NCI-H226 (cell line): ENCODE data around the gene EGFL7.
"Not testable (repeated sequence)": the region's sequence is repeated elsewhere in the genome, so short reads cannot be mapped to it uniquely, and the experiment has no call there.

ENCODE experiments used
- DNase-seq: peaks from one replicate; pipeline ENCODE4 v3.0.0-alpha.2; 2015

EGFL7 gene

GRCh38 chr9:136705564-136705963 is 42.8 kb downstream of the EGFL7 start:
- no peak for DNase-seq

GRCh38 chr9:136707011-136707410 is 44.3 kb downstream of the EGFL7 start:
- DNase-seq = no peak

DNA sequence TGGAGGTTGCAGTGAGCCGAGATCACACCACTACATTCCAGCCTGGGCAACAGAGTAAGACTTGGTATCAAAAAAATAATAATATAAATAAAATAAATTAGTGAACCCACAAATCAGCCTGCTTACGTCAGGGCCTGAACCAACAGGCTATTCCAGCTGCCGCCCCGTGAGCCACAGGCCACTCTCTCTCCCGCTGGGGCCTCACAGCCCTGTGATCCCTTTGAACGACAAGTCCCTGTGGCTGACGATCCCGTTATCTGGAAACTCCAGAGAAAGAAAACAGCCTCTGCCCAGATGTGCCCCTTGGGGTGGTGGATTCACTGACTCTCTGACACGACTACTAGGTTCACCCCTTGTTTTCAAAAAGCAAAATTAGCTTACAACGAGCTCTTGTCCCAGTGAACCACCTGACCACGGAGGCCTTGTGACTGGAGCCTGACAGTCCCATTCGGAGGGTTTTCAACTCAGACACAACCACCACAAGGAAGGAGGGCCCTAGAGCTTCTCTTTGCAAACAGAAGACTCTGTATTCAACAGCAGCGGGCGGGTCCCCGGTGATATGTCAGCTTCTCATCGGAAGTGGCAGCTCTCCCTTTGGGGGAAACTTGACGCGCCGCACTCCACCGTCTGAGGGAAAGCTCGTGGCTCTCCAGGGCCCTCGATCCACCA is 45.3 kb downstream of the EGFL7 start:
- no peak for DNase-seq

DNA sequence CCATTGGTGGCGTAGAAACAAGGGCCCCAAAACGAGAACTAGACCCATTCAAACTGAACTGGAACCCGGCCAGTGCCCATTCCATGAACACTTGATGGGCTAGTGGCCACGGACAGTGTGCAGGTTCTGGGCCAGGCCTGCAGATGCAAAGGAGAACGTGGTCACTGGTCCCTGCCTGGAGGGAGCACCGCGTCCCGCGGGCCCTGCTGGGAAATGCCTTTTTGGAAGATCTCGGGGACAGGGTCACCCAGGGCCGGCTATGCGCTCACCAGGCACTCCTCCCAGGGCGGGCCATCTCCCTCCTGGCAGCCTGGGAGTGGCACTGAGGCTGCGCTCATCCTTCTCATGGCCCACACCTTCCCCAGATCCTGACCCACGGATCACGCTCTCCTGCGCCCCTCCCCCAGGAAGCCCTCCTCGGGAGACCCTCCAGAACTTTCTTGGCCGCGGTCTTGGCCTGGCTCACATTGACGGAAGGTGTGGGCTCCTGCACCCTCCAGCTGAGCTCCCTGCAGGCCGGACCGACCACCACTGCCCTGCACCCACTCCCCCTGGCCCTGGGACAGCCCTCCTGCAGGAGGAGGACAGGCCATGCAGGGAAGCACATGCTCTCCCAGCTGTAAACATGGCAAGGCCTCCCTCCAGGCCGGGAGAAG is 46.9 kb downstream of the EGFL7 start:
- no peak for DNase-seq

DNA sequence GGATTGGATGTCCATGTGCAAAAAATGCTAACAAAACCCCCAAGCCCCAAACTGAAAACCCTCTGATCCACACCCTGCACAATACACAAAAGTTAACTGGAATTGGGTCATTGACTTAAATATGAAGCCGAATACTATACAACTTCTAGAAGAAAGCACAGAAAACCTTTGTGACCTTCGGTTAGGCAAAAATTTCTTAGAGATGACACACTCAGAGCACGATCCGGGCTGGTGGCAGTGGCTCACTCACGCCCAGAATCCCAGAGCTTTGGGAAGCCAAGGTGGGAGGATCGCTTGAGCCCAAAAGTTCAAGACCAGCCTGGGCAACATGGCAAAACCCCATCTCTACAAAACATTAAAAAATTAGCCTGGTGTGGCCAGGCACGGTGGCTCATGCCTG is 47.8 kb downstream of the EGFL7 start:
- DNase-seq = no peak

DNA sequence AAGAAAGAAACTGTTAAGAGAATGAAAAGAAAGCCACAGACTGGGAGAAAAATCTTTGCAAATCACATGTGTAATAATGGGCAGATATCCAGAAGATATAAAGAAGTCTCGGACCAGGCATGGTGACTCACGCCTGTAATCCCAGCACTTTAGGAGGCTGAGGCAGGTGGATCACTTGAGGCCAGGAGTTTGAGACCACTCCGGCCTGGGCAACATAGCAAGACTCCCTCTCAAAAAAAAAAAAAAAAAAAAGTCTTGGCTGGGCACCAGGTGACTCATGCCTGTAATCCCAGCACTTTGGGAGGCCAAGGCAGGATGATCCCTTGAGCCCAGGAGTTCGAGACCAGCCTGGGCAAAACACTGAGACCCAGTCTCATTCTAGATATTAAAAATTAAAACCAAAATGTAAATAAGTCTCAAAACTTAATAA is 48.5 kb downstream of the EGFL7 start:
- not testable (repeated sequence) for DNase-seq

DNA sequence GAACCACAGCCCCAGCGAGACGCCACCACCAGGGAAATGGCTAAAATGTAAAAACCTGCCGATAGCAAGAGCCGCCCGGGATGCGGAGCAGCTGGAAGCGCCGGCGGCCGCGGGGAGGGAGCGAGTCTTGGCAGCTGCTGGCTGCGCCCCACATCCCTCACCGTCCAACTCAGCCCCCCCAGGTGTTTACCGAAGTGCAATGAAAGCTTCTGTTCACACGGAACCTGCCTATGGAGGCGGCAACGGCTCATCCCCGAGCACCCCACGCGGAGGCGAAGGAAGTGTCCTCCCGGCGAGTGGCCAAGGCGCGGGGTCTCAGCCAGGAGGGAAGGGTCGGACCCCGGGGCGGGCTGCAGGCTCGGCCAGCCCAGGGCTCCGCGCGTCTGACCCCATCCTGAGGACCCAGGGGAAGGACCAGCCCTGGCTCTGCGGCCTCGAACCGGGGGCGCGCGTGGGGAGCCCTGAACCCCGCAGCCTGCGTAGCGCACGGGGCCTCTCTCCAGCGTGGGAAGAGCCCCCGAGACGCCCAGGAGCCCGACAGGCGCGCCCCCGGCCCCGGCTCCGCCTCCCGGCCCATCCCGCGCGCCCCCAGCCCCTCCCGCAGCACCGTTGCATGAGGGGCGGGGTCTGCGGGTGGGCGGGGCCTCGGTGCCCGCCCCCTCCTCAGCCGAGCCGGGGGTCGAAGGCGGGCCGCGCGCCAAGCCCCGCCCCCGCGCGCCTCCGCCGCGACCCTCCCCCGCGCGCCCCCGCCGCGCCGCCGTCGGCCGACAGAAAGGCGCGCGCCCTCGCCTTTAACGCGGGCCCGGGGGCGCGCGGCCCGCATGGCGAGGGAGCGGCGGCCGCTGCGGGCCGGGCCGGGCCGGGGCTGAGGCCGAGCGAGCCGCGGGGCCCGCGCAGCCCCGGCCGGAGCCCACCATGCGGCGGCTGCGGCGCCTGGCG is 49.3 kb downstream of the EGFL7 start, which contains the start of gene DIPK1B:
Gene DIPK1B, plus strand, starts transcription at position 822 of the 939 bp plus-strand sequence. Its CDS starts 94 bp downstream, at position 916.
- DNase-seq = no peak

- DNase-seq = no peak
Observed at GRCh38 chr9:136712690-136713544, 50.2 kb downstream of the EGFL7 start.

GRCh38 chr9:136713550-136713949 is 50.8 kb downstream of the EGFL7 start:
- no peak for DNase-seq

- DNase-seq = no peak
Observed at GRCh38 chr9:136714096-136714892, 51.6 kb downstream of the EGFL7 start.

DNA sequence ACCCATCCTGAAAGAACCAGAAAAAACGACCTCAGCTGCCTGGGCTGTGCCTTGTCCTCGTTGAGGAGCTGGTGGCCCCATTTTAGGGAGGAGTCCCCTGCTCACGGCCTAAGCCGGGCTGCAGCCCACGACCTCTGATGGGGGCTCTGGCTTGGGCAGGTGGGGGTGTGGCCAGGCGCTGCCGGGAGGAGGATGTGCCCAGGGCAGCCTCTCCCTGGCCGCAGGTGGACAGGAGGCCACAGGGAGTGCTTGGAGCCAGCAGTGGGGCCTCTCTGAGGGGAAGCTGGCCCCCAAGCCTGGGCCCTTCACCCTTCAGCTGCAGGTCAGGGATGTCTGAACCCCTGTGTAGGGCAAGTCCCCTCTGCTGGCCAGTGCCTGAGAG is 52.2 kb downstream of the EGFL7 start:
- no peak for DNase-seq

GRCh38 chr9:136717399-136717798 is 54.7 kb downstream of the EGFL7 start:
- no peak for DNase-seq

DNA sequence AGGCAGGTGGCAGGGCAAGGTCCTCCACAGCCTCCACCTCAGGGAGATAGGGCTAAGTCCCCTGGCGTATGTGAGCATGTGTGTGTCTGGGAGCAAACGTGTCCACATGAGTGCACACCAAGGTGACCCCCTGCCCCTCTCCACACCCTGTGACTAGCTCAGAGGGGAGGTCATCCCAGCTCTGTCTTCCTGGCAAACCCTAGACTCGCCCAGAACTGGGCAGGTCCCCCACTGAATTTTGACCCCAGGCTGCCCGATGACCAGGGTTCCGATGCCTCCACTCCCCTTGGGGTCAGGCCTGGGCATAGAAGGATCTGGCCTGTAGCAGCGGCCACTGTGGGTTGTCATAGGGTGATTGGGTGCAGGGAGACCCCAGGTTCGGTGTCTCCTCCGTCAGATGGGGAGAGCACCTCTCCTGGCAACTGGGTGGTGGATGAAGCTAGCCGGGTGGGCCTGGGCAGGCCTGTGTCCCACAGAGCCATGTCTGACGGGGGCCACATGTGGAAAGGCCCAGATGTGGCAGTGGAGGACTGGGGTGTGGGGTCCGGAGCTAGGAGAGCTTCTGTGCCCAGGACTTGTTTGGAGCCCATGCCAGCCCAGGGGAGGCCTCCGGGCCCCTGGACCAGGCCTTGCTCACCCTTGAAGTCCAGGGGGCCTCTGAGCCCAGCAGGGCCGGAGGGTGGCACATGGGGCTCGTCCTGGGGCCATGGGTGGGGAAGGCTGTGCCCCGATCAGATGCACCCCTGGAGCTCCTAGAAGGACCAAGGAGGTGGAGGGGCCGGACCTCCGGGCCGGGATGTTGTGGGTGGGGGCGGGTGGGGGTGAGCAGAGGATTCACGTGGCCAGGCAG is 55.9 kb downstream of the EGFL7 start:
- DNase-seq = no peak

DNA sequence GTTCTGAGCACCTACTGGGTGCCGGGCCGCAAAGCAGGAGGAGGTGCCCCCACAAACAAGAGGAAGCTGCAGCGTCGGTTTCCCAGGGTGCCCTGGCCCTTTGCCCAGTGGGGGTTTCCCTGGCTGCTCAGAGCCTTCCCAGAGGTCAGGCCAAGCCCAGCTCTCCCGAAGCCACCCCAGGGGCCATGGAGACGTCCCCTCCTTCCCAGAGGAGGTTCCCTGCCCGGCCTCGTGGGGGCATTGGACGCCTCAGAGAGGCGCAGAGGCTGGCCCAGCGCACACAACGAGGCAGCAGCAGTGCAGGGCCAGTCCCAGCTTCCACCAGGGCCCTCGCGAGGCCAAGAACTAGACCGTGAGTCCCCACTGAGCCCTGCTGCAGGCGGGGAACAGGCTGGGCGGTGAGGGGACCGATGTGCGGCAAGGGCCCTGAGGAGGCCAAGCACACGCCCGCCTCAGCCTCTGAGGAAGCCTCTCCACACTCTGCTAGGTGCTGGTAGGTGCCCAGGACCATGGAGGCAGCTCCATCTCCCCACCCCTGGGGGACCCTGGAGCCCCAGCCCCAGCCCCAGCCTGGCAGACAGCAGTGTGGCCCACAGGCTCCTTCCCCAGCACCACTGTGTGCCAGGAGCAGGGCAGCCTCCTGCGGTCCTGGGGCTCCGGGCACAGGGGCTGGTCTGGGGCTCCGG is 56.6 kb downstream of the EGFL7 start:
- DNase-seq = no peak

- DNase-seq = no peak
Observed at GRCh38 chr9:136720251-136720897, 57.7 kb downstream of the EGFL7 start.

- DNase-seq = no peak
Observed at GRCh38 chr9:136720898-136721338, 58.2 kb downstream of the EGFL7 start.

GRCh38 chr9:136721339-136722092 is 58.8 kb downstream of the EGFL7 start:
- no peak for DNase-seq
